Right lobe of liver (tissue), 4 donors: Measurements from ENCODE around the gene ZMYND11.

Experiments used
- POLR2A ChIP-seq: fragments of 450-650 bp; IDR thresholded peaks from one replicate; pipeline ENCODE4 v1.6.1; 2017; ENCODE audit warnings: antibody characterized with exemption, mild to moderate bottlenecking
- TF ChIP-seq, protein P1 (sequence below), 4 donors: fragments of 200-600 bp in 3 of 4; fragments of 450-650 bp in 1 of 4; IDR thresholded peaks; one replicate each; pipeline versions ENCODE4 v1.5.1 to v1.8.0; 2016 to 2022; ENCODE audit warnings: antibody characterized with exemption in 4 of 4, mild to moderate bottlenecking in 2 of 4
- donor health status: DM: no; HTN: no; CAD: no.
- donor health status: DM: no; HTN: no; CAD: no.
- donor health status: DM: no; HTN: yes; CAD: no.

DNA sequence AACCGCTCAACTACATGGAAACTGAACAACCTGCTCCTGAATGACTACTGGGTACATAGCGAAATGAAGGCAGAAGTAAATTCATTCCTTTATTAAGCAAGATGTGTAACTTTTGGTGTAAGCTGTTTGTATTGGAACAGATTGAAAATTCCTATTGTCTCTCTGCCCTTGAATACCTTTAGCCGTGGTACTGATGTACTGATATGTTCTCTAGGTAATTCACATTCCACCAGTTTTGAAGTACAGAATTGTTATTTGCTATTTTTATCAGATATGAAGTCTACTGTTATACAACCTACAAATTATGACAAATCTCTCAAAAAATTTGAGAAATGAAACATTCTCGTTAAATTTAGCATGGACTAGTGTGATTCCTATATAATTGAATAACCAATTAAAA lies 17.7 kb downstream of the ZMYND11 start:
- TF ChIP-seq, protein P1, sequence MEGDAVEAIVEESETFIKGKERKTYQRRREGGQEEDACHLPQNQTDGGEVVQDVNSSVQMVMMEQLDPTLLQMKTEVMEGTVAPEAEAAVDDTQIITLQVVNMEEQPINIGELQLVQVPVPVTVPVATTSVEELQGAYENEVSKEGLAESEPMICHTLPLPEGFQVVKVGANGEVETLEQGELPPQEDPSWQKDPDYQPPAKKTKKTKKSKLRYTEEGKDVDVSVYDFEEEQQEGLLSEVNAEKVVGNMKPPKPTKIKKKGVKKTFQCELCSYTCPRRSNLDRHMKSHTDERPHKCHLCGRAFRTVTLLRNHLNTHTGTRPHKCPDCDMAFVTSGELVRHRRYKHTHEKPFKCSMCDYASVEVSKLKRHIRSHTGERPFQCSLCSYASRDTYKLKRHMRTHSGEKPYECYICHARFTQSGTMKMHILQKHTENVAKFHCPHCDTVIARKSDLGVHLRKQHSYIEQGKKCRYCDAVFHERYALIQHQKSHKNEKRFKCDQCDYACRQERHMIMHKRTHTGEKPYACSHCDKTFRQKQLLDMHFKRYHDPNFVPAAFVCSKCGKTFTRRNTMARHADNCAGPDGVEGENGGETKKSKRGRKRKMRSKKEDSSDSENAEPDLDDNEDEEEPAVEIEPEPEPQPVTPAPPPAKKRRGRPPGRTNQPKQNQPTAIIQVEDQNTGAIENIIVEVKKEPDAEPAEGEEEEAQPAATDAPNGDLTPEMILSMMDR (IDR thresholded peaks at IDR 0.05), result no peak
- no peak for TF ChIP-seq POLR2A
